ENCODE results near the gene LYRM1. TPM values are rescaled to one million over a fixed set of nuclear protein-coding genes. Genes with fewer than 3 reads are reported as not detected.

Gene LYRM1
- total RNA-seq, 2 donors from 2014 or later, result 26.1 to 64.5 TPM

GRCh38 chr16:20911361-20911760 lies 10.8 kb downstream of the LYRM1 start:
- H3K4me1 ChIP-seq (replicated peaks), result peaks cover under 1% of the 10 kb centered on the region
- WGBS, result 62% methylated on average over 1 of the region's 1 CpG
- H3K27me3 ChIP-seq (replicated peaks; ENCODE audit: insufficient read depth), result no peaks in the 10 kb centered on the region
- no peak for TF ChIP-seq POLR2AphosphoS5 (IDR thresholded peaks at IDR 0.05)
- TF ChIP-seq POLR2A (IDR thresholded peaks at IDR 0.05), result no peak
- TF ChIP-seq CTCF (IDR thresholded peaks at IDR 0.05), result no peak
- no peak overlapping the region for H3K4me3 ChIP-seq
- no peaks in the 10 kb centered on the region for H3K9me3 ChIP-seq
- no peak overlapping the region for H3K27ac ChIP-seq
- no peak for DNase-seq (ENCODE audit: low spot score)
- H3K36me3 ChIP-seq, result no peaks in the 10 kb centered on the region
- intact Hi-C loops (cut with DNase I), result loop anchor here (10.0 kb wide), 1 partner anchor 107 kb away; the partner anchor contains the start of genes ERI2 and REXO5

- WGBS, result 96% methylated on average over 10 of the region's 10 CpGs
- DNase-seq (ENCODE audit: low spot score), result no peak
- H3K27me3 ChIP-seq (replicated peaks; ENCODE audit: insufficient read depth), result no peaks in the 10 kb centered on the region
- no peak overlapping the region for H3K4me3 ChIP-seq
- intact Hi-C loops (cut with DNase I), result loop anchor here (10.0 kb wide), 1 partner anchor 111 kb away; the partner anchor contains the start of genes ERI2 and REXO5
- no peaks in the 10 kb centered on the region for H3K9me3 ChIP-seq
- no peak overlapping the region for H3K27ac ChIP-seq
- no peaks in the 10 kb centered on the region for H3K36me3 ChIP-seq
- no peak for TF ChIP-seq POLR2AphosphoS5 (IDR thresholded peaks at IDR 0.05)
- no peak for TF ChIP-seq POLR2A (IDR thresholded peaks at IDR 0.05)
- no peak for TF ChIP-seq CTCF (IDR thresholded peaks at IDR 0.05)
- H3K4me1 ChIP-seq (replicated peaks), result no peaks in the 10 kb centered on the region
These were observed 15.7 kb downstream of the LYRM1 start for GRCh38 chr16:20916289-20916688.

- H3K4me1 ChIP-seq (replicated peaks), result no peaks in the 10 kb centered on the region
- 89% methylated on average over 4 of the region's 4 CpGs for WGBS
- H3K9me3 ChIP-seq, result no peaks in the 10 kb centered on the region
- no peak for TF ChIP-seq POLR2AphosphoS5 (IDR thresholded peaks at IDR 0.05)
- TF ChIP-seq POLR2A (IDR thresholded peaks at IDR 0.05), result no peak
- TF ChIP-seq CTCF (IDR thresholded peaks at IDR 0.05), result no peak
- no peak overlapping the region for H3K27ac ChIP-seq
- no peak overlapping the region for H3K4me3 ChIP-seq
- no peaks in the 10 kb centered on the region for H3K36me3 ChIP-seq
- no peak for DNase-seq (ENCODE audit: low spot score)
- no peaks in the 10 kb centered on the region for H3K27me3 ChIP-seq (replicated peaks; ENCODE audit: insufficient read depth)
- intact Hi-C loops (cut with DNase I), result loop anchor here (10.0 kb wide), 1 partner anchor 112 kb away; the partner anchor contains the start of genes ERI2 and REXO5
These were observed 16.4 kb downstream of the LYRM1 start for GRCh38 chr16:20916942-20917341.

- 55% methylated on average over 4 of the region's 4 CpGs for WGBS
- intact Hi-C loops (cut with DNase I), result loop anchor here (10.0 kb wide), 1 partner anchor 114 kb away; the partner anchor contains the start of genes ERI2 and REXO5
- TF ChIP-seq POLR2AphosphoS5 (IDR thresholded peaks at IDR 0.05), result no peak
- TF ChIP-seq POLR2A (IDR thresholded peaks at IDR 0.05), result no peak
- TF ChIP-seq CTCF (IDR thresholded peaks at IDR 0.05), result no peak
- Histone ChIP-seq H3K27ac (no peak overlapping the region), H3K4me3 (no peak overlapping the region), H3K4me1 (replicated peaks) (no peaks in the 10 kb centered on the region), H3K9me3 (no peaks in the 10 kb centered on the region), H3K36me3 (no peaks in the 10 kb centered on the region), H3K27me3 (replicated peaks; ENCODE audit: insufficient read depth) (no peaks in the 10 kb centered on the region)
- DNase-seq (ENCODE audit: low spot score), result no peak
These were observed 18.1 kb downstream of the LYRM1 start for GRCh38 chr16:20918486-20919239.

GRCh38 chr16:20920091-20920490 lies 19.5 kb downstream of the LYRM1 start:
- no peak overlapping the region for H3K4me3 ChIP-seq
- H3K36me3 ChIP-seq, result no peaks in the 10 kb centered on the region
- H3K27ac ChIP-seq, result no peak overlapping the region
- intact Hi-C loops (cut with DNase I), result no loop called here
- 81% methylated on average over 5 of the region's 5 CpGs for WGBS
- H3K27me3 ChIP-seq (replicated peaks; ENCODE audit: insufficient read depth), result no peaks in the 10 kb centered on the region
- no peaks in the 10 kb centered on the region for H3K9me3 ChIP-seq
- no peaks in the 10 kb centered on the region for H3K4me1 ChIP-seq (replicated peaks)
- no peak for DNase-seq (ENCODE audit: low spot score)
- TF ChIP-seq POLR2AphosphoS5 (IDR thresholded peaks at IDR 0.05) (no peak), POLR2A (IDR thresholded peaks at IDR 0.05) (no peak), CTCF (IDR thresholded peaks at IDR 0.05) (no peak)
